Stimulated activated CD4-positive, alpha-beta T cell treated with anti-CD3 and anti-CD28 coated beads, Interleukin-4, amount 100 ng/mL, for 4 hours (primary cell): ENCODE data around the gene ACOT2.
A peak's percentile ranks its signal among the peaks of the same experiment; 100 is the strongest.
"Not testable (repeated sequence)": the region's sequence is repeated elsewhere in the genome, so short reads cannot be mapped to it uniquely, and the experiment has no call there.

ENCODE experiments used
- DNase-seq, 2 experiments: peaks; one replicate each; pipeline ENCODE4 v3.0.0-alpha.2; 2020

Gene ACOT2

DNA sequence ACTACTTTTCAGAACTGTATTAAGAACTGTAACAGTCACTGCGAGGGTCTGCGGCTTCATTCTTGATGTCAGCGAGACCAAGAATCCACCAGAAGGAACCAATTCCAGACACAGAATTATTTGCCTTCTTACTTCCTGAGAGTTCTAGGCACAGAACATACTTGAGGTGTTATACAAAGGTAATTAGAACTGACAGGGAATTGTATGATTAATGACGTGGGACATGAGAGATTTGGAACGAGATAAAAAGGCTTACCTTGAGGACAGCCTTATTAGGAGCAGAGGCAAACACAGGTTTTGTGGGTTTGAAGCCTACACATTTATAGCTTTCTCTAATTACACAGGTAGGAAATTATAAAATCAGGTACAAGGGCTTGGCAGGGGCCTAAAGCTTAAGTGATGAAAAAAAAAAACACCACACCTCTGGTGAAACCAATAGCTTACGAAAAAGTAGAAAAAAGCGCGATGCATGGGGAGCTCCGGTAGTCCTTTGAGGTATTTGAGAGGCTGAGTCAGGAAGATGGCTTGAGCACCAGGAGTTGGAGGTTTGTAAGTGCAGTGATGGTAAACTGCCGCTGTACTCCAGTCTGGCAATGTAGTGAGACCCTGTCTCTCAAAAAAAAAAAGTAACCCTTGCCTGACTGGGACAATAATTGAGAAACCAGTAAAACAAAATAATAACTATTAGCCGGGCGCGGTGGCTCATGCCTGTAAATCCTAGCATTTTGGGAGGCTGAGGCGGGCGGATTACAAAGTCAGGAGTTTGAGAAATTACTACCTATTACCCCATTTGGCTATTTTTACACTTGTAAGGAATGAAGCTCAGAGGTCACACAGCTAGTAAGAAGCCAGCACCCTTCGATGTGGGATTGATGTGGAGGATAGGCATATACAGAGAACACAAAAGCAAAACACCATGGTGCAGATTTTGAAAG, 795 bp upstream of the ACOT2 start:
- peak; percentile 11 to 26 for DNase-seq

DNA sequence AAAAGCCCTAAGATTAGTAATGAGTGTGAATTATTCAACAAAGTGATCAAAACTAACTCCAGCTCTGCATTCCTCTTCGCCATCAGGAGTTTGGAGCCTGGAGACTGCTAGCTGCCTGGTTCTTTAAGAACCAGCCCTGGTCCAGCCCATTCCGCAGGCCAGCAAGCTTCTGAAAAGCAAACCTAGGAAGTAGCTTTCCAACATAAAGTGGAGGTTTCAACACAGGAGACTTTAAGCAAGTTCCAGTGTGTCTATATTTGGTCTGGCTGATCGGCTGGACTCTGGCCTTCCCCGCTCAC, 178 bp upstream of the ACOT2 start:
- not testable (repeated sequence) for DNase-seq

DNA sequence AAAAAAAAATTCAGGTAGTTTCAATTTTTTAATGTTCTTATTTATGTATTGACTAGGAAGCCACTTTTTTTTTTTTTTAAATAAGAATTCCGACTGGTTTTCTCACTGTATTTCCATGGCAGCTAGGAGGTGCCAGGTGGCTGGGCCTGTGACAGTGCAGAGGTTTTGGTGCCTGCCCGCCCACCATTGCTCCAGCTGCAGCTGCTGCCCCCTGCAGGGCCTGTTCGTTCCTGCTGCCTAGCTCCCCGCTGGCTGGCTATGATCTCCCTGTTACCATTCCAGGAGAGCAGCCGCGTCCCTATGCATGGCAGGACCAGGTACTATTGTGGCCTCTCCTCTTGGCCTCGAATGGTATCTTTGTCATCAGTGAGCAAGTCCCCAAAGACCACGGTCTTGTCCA, 1.9 kb downstream of the ACOT2 start:
- DNase-seq, result peak; percentile 56 to 60

GRCh38 chr14:73573034-73573433, 4.0 kb downstream of the ACOT2 start:
- not testable (repeated sequence) for DNase-seq

GRCh38 chr14:73573740-73574139, 4.7 kb downstream of the ACOT2 start:
- not testable (repeated sequence) for DNase-seq

DNA sequence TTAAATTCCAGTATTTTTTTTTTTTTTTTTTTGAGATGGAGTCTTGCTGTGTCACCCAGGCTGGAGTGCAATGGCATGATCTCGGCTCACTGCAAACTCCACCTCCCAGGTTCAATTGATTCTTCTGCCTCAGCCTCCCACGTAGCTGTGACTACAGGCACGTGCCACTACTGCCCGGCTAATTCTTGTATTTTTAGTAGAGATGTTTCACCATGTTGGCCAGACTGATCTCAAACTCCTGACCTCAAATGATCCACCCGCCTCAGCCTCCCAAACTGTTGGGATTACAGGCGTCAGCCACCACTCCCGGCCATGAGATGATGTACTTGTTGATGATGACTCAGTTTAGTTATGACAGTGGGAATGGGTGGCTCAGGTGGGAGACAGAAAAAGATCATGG, 5.2 kb downstream of the ACOT2 start:
- not testable (repeated sequence) for DNase-seq

- DNase-seq, result no peak
Measured at GRCh38 chr14:73576391-73576790, 7.4 kb downstream of the ACOT2 start.

- not testable (repeated sequence) for DNase-seq
Measured at GRCh38 chr14:73577214-73577613, 8.2 kb downstream of the ACOT2 start.

DNA sequence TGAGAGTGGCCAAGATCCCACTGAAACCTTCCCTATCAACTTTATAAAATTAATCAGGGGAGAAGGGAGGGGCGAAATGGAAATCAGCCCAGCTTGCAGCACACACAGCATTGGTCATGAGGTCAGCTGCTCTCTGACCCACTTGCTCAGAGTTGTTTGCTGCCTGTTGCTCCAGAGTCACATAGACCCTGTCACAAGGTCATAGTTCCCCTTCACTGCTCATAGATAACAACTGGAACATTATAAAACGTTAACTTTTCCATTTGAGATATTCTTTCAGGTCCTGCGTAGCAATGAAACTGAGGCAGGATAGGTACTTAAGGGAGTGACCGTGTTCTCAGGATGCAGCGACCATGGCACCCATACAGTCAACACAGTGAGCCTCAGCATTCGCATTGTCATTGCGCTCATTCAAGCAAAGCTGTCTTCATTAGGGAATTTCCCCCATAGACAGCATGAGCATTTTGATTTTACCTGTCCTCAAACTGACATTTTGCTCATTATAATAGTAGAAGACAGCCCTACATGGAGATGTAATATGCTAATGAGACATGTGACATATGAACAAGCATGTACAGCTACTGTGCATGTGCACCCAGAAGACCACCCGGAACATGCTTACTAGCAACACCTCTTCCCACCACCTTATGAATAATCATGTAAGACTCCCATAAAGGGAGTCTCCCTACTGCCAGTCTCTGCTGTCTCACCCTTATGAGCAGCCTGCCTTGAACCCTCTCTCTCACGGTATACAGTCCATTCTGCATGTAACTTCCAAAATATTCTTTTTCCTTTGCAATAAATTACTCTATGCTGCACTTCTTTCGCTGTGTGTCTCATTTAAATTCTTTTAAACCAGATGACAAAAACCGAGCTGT, 13.3 kb downstream of the ACOT2 start:
- not testable (repeated sequence) for DNase-seq

GRCh38 chr14:73588695-73589094, 19.7 kb downstream of the ACOT2 start:
- no peak for DNase-seq

- DNase-seq, result no peak
Measured at GRCh38 chr14:73589116-73589515, 20.1 kb downstream of the ACOT2 start.

- not testable (repeated sequence) for DNase-seq
Measured at GRCh38 chr14:73590673-73591004, 21.6 kb downstream of the ACOT2 start.

DNA sequence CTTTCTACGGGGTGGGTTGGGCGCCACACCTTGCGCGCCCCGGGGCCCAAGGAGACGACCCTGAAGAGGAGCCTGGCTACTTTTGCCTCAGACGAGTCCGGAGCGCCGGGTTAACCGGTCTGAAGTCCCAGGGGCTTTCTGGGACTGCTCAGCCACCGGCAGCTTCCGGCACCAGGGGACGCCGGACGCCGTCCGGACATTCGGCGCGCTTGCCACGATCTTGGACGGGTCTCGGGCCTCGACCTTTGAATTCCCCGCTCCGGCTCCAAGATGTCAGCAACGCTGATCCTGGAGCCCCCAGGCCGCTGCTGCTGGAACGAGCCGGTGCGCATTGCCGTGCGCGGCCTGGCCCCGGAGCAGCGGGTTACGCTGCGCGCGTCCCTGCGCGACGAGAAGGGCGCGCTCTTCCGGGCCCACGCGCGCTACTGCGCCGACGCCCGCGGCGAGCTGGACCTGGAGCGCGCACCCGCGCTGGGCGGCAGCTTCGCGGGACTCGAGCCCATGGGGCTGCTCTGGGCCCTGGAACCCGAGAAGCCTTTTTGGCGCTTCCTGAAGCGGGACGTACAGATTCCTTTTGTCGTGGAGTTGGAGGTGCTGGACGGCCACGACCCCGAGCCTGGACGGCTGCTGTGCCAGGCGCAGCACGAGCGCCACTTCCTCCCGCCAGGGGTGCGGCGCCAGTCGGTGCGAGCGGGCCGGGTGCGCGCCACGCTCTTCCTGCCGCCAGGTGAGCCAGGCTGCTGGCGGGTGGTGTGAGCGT, 22.9 kb downstream of the ACOT2 start, which contains the start of gene ACOT4:
Gene ACOT4, plus strand, starts transcription at position 184 of the 760 bp plus-strand sequence. Its CDS starts 87 bp downstream, at position 271.
- peak; percentile 56 to 57 for DNase-seq

- no peak for DNase-seq
Measured at GRCh38 chr14:73594491-73594890, 25.5 kb downstream of the ACOT2 start.

DNA sequence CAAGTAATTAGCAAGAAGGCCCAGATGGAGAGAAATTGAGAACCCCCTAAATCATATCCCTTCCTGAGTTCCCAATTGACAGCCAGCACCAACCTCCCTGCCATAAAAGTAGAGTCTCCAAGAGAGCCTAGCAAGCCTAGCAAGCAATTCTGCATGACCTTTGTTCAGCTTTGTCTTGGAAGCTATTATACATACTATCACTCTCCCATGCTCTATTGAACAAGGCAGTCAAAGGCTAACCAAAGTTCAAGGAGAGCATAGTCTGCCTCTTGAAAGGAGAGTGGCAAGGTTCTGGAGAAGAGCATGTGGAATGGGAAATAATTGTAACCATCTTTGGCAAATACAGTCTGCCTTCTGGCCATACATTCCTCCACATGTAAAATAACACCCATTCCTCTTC, 30.5 kb downstream of the ACOT2 start:
- DNase-seq, result no peak

- no peak for DNase-seq
Measured at GRCh38 chr14:73602994-73603393, 34.0 kb downstream of the ACOT2 start.

- no peak for DNase-seq
Measured at GRCh38 chr14:73606271-73606670, 37.3 kb downstream of the ACOT2 start.

GRCh38 chr14:73607241-73607640, 38.2 kb downstream of the ACOT2 start:
- no peak for DNase-seq

DNA sequence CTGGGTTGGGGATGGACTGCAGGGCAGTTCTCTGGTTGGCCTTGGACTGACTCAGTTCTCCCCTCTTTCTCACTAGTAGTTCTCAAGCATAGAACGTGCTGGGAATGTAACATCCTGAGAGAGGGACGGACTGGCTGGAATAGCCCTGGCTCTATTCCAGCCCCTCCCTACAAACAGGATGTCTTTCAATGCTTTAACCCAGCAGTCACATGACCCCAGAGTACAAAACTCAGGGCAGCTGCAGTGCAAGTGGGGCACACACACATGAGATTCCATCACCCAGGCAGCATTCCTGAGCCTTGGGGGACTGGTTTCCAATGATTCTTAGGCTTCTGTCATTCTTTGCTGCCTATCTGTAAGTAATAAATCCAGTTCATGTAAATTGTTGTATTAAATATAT, 41.7 kb downstream of the ACOT2 start:
- DNase-seq, result no peak

DNA sequence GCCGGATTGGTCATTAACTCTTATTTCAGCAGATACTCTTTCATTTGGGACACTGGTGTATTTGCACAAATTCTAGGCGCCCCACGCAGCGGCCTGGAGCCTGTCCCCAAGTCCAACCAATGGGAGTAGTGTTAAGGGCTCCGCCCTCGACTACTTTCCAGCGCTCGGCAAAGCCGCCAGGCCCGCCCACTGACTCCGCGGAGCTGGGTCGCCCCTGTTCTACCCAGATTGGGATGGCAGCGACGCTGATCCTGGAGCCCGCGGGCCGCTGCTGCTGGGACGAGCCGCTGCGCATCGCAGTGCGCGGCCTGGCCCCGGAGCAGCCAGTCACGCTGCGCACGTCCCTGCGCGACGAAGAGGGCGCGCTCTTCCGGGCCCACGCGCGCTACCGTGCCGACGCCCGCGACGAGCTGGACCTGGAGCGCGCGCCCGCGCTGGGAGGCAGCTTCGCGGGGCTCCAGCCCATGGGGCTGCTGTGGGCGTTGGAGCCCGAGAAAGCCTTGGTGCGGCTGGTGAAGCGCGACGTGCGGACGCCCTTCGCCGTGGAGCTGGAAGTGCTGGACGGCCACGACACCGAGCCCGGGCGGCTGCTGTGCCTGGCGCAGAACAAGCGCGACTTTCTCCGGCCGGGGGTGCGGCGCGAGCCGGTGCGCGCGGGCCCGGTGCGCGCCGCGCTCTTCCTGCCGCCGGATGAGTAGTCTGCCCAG, 43.5 kb downstream of the ACOT2 start, which contains the start of gene ACOT6:
Gene ACOT6, plus strand, starts transcription at position 179 of the 707 bp plus-strand sequence. Its CDS starts 55 bp downstream, at position 234.
- DNase-seq, result peak; percentile 57

- DNase-seq, result no peak
Measured at GRCh38 chr14:73613046-73613383, 44.0 kb downstream of the ACOT2 start.

- no peak for DNase-seq
Measured at GRCh38 chr14:73613419-73613963, 44.5 kb downstream of the ACOT2 start.
